ENCODE data around the gene BRF1.

BRF1 gene

DNA sequence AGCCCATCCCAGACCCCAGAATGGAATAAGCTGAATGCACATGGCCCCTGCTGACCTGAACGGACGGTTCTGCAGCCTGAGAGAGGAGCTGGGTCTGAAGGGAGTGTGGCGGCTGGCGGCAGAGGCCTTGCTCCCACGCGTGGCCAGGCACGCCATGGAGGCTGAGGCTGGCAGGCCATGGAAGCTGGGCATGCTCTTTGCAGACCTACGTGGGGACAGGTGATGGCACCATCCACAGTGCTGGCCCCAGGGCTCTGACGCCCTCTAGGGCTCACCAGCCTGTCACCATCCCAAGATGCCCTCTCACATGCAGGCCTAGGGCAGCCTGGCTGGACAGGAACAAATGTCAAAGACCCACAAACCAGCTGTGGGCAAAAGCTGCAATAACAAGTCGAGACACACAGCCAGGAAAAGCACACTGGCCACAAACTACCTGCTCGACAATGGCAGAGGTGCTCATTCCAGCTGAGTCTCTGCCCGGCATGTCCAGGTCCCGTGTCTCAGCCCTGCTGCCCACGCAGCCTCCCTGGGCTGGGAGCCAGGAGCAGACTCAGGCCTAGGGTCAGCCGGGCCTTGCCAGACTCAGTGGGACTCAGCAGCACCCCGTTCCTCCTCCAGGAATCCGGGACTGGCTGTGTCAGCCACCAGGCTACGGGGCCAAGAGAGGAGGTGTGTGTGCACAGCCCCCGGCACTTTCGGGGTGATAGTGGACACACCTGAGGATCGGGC lies 32.8 kb downstream of the BRF1 start:
- Histone ChIP-seq H3K4me3 (ENCODE audit: low read length) (no peak overlapping the region), H3K4me1 (ENCODE audit: control insufficient read depth, insufficient read depth, low read length) (peaks cover 6% of the 10 kb centered on the region), H3K9me3 (replicated peaks; ENCODE audit: low read length) (no peaks in the 10 kb centered on the region), H3K4me2 (ENCODE audit: low read length) (no peak overlapping the region), H3K9ac (ENCODE audit: low read depth, low read length) (no peak overlapping the region), H3K27me3 (ENCODE audit: control insufficient read depth, insufficient read depth, low read length) (no peaks in the 10 kb centered on the region), H3K36me3 (ENCODE audit: insufficient read depth, low read length) (peaks cover 3% of the 10 kb centered on the region)

DNA sequence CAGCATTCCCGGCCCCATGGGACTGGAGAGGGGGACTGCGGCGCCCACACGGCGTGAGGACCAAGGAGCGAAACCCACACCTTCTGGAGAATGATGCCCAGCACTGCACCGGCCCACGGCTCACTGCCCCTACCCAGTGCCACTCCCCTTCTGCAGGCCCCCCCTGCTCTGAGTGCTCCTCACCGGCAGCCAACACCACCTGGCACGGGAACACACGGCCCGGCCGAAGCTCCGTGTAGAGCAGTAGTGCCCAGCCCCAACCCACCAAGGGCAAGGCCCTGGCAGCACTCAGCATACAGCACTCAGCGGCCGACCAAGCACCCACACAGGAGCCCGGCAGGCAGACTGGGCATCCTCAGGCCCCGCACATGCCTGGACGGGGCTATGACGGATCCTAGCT lies 39.0 kb downstream of the BRF1 start:
- Histone ChIP-seq H3K4me2 (ENCODE audit: low read length) (no peak overlapping the region), H3K4me3 (ENCODE audit: low read length) (no peak overlapping the region), H3K36me3 (ENCODE audit: insufficient read depth, low read length) (peaks cover 3% of the 10 kb centered on the region), H3K9ac (ENCODE audit: low read depth, low read length) (no peak overlapping the region), H3K9me3 (replicated peaks; ENCODE audit: low read length) (no peaks in the 10 kb centered on the region), H3K4me1 (ENCODE audit: control insufficient read depth, insufficient read depth, low read length) (no peaks in the 10 kb centered on the region), H3K27me3 (ENCODE audit: control insufficient read depth, insufficient read depth, low read length) (no peaks in the 10 kb centered on the region)

DNA sequence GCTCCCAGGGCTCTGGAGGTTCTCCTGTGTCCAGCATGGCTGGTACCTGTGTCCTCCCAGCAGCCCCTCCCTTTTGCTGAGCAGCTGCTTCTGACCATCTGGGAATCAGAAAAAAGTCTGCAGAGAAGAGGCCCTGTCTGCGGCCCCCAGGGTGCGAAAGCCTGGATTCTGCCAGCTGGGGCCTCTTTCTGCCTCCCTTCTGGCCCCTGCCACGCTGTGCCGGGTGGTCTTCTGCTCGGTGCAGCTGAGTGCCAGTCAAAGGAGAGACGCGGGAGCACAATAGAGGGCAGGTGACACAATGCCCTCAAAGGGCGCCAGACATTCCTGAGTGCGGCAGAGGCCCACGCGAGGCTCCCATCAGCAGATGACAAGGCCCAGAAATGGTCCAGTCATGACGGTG lies 39.8 kb downstream of the BRF1 start:
- H3K9me3 ChIP-seq (replicated peaks; ENCODE audit: low read length): no peaks in the 10 kb centered on the region
- H3K4me3 ChIP-seq (ENCODE audit: low read length): no peak overlapping the region
- no peaks in the 10 kb centered on the region for H3K4me1 ChIP-seq (ENCODE audit: control insufficient read depth, insufficient read depth, low read length)
- peaks cover 2% of the 10 kb centered on the region for H3K36me3 ChIP-seq (ENCODE audit: insufficient read depth, low read length)
- H3K4me2 ChIP-seq (ENCODE audit: low read length): no peak overlapping the region
- no peaks in the 10 kb centered on the region for H3K27me3 ChIP-seq (ENCODE audit: control insufficient read depth, insufficient read depth, low read length)
- no peak overlapping the region for H3K9ac ChIP-seq (ENCODE audit: low read depth, low read length)

DNA sequence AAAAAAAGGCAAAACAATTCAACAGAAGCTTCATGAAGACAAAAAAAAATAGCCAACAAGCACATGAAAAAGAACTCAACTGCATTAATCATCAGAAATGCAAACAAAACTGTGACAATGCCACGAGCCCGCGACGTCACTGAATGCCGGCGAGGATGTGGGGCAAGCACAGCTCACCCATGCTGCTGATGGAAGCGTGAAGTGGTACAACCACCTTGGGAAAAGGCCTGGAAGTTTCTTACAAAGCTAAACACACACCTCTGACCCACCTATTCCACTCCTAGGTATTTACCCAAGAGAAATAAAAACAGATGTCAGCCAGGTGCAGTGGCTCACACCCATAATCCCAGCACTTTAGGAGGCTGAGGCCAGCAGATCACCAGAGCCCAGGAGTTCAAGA lies 42.0 kb downstream of the BRF1 start:
- no peaks in the 10 kb centered on the region for H3K9me3 ChIP-seq (replicated peaks; ENCODE audit: low read length)
- peaks cover 2% of the 10 kb centered on the region for H3K36me3 ChIP-seq (ENCODE audit: insufficient read depth, low read length)
- H3K9ac ChIP-seq (ENCODE audit: low read depth, low read length): no peak overlapping the region
- H3K27me3 ChIP-seq (ENCODE audit: control insufficient read depth, insufficient read depth, low read length): no peaks in the 10 kb centered on the region
- peaks cover 11% of the 10 kb centered on the region for H3K4me1 ChIP-seq (ENCODE audit: control insufficient read depth, insufficient read depth, low read length)
- H3K4me2 ChIP-seq (ENCODE audit: low read length): no peak overlapping the region
- H3K4me3 ChIP-seq (ENCODE audit: low read length): no peak overlapping the region

DNA sequence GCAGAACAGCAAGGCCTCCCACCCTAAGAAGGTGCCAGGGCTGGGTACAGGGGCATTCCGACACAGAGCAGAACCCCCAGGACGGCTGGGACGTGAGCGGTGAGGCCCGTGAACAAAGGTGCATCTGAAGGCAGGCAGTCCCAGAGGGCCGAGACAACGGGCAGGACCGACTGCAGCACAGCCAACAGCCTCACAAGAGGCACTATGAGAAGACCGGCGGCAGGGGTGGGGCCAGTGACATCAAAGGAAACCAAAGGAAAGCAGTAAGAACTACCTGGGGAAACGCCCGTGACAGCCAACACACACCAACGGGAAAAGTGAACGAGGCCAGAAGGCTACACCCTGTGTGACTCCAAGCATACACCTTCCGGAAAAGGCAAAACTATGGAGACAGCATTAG lies 43.3 kb downstream of the BRF1 start:
- no peak overlapping the region for H3K4me2 ChIP-seq (ENCODE audit: low read length)
- H3K36me3 ChIP-seq (ENCODE audit: insufficient read depth, low read length): peaks cover 2% of the 10 kb centered on the region

DNA sequence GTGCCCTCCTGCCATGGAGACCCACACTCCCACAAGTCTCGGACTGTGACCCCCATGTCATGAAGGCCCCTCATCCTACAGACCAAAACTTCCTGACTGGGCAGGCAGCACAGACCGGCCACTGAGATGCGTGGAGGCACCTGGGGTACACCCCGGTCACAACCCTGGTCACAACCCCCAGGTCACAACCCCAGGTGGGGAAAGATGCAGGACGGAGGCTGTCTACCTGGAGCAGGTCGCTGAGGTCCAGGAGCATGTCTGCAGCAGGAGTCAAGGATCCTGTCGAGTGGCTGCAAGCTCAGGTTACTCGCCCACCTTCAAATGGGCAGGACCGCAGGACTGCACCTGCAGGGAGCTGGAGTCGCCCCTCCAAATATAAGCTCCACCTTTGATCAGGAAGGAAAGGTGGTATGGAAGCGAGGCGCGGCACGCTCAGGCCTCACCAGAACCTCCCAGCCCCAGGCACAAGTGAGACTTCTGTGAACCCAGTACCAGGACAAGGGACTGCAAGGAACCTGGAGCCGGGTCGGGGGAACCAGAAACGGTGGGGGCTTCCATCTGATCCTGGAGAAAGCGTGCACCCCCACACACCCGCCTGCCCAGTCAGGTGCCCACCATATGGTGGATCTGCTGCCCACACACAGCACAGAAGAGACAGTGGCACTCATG lies 44.4 kb downstream of the BRF1 start:
- H3K4me2 ChIP-seq (ENCODE audit: low read length): no peak overlapping the region
- H3K4me3 ChIP-seq (ENCODE audit: low read length): no peak overlapping the region
- no peaks in the 10 kb centered on the region for H3K9me3 ChIP-seq (replicated peaks; ENCODE audit: low read length)
- no peaks in the 10 kb centered on the region for H3K27me3 ChIP-seq (ENCODE audit: control insufficient read depth, insufficient read depth, low read length)
- peaks cover 10% of the 10 kb centered on the region for H3K36me3 ChIP-seq (ENCODE audit: insufficient read depth, low read length)
- H3K9ac ChIP-seq (ENCODE audit: low read depth, low read length): no peak overlapping the region
- H3K4me1 ChIP-seq (ENCODE audit: control insufficient read depth, insufficient read depth, low read length): peaks cover 11% of the 10 kb centered on the region

More for the DNA sequence above, 43.3 kb downstream of the BRF1 start:
- H3K4me1 ChIP-seq (ENCODE audit: control insufficient read depth, insufficient read depth, low read length): peaks cover 11% of the 10 kb centered on the region
- no peak overlapping the region for H3K9ac ChIP-seq (ENCODE audit: low read depth, low read length)
- no peaks in the 10 kb centered on the region for H3K27me3 ChIP-seq (ENCODE audit: control insufficient read depth, insufficient read depth, low read length)
- H3K4me3 ChIP-seq (ENCODE audit: low read length): no peak overlapping the region
- no peaks in the 10 kb centered on the region for H3K9me3 ChIP-seq (replicated peaks; ENCODE audit: low read length)

DNA sequence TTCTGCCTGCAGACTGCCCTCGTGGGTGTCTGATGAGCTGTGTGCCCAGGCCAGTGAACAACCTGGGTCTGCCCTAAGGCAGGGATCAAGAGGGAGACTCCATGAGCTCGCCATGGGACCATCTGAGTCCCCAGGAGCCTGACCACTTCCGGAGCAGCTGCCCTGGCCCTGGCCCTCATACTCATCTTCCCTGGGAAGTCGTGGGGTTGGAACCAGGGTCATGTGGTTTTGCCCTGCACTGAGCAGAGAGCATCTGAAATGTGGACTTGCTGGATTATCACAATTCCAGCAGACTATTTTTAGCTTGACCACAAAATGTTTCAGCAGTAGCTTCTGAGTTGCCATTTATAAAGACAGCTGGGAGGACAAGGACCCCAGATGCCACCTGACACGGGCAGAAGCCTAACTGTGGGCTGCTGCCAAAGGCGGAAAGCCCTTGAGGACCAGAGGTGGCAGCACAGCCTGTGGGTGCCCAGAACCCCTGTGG lies 45.7 kb downstream of the BRF1 start:
- H3K36me3 ChIP-seq (ENCODE audit: insufficient read depth, low read length): peaks cover 24% of the 10 kb centered on the region
- H3K4me2 ChIP-seq (ENCODE audit: low read length): no peak overlapping the region
- H3K9ac ChIP-seq (ENCODE audit: low read depth, low read length): no peak overlapping the region

DNA sequence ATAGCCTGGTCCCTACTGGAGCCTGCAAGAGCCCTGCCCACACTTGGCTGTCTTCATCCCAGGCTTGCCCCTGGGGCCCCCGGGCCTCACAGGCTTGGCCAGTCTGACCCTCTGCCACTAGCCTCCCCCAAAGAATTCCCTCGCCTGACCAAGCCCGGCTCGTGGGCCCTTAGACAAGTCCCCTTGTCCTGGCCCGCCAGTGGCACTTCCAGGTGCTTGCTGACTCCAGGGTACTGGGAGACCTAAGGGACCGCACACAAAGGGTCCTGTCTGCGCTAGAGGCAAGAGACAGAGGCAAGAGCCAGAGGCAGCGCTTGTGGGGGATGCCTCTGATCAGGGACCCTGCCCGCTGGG lies 47.5 kb downstream of the BRF1 start:
- H3K4me3 ChIP-seq (ENCODE audit: low read length): no peak overlapping the region
- no peak overlapping the region for H3K9ac ChIP-seq (ENCODE audit: low read depth, low read length)
- no peak overlapping the region for H3K4me2 ChIP-seq (ENCODE audit: low read length)
- no peaks in the 10 kb centered on the region for H3K9me3 ChIP-seq (replicated peaks; ENCODE audit: low read length)
- H3K4me1 ChIP-seq (ENCODE audit: control insufficient read depth, insufficient read depth, low read length): peaks cover 19% of the 10 kb centered on the region
- H3K36me3 ChIP-seq (ENCODE audit: insufficient read depth, low read length): peaks cover 31% of the 10 kb centered on the region
- H3K27me3 ChIP-seq (ENCODE audit: control insufficient read depth, insufficient read depth, low read length): no peaks in the 10 kb centered on the region

More for the DNA sequence above, 45.7 kb downstream of the BRF1 start:
- Histone ChIP-seq H3K4me1 (ENCODE audit: control insufficient read depth, insufficient read depth, low read length) (peaks cover 11% of the 10 kb centered on the region), H3K9me3 (replicated peaks; ENCODE audit: low read length) (no peaks in the 10 kb centered on the region), H3K27me3 (ENCODE audit: control insufficient read depth, insufficient read depth, low read length) (no peaks in the 10 kb centered on the region), H3K4me3 (ENCODE audit: low read length) (no peak overlapping the region)

DNA sequence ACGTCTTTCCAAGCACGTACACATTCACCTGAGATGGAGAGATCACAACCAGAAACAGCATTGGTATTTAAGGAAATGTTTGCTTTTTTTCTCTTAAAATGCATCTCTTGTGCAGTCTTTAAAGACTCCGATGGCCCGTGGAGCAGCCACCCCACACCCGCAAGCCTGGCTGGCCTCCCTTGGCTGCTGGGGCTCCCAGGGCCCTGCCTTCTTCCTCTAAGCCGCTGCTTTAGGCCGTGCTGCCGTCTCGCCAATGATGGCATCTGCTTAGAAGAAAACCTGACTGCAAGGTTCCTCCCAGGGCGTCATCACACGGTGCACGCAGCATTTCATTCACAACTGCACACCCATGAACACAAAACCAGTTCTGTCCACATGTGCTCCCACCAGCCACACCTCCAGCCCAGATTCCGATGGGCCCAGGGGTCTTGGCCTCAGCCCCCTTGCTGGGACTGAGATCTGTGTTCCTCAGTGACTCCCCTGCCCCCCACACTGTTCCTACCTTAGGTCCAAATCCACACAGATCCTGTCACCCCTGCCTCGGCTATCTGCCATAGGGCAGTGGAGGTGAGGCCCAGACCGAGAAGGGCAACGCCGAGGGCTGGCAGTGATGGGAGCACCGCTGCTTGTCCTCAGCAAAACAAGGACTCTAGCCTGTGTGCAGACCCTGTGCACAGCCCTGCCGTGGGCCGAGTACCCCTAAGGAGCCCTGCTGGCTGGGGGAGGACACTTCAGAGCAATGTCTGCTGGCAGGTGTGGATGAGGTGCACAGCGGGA lies 48.1 kb downstream of the BRF1 start:
- peaks cover 31% of the 10 kb centered on the region for H3K36me3 ChIP-seq (ENCODE audit: insufficient read depth, low read length)

DNA sequence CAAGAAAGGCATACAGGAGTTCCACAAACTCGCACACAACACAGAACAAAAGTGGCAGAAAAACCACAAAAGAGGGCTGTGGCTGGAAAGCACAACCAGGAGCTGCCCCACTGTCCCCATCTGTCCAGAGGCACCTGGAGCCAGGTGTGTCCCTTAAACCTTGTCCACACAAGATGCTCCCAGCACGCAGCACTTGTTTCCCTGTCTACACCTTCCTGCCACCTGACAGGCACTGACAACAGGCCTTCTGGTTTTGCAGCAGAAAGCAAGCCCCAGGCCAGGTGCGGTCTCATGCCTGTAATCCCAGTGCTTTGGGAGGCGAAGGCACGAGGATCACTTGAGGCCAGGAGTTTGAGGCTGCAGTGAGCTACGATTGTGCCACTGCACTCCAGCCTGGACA lies 48.9 kb downstream of the BRF1 start:
- Histone ChIP-seq H3K9me3 (replicated peaks; ENCODE audit: low read length) (no peaks in the 10 kb centered on the region), H3K27me3 (ENCODE audit: control insufficient read depth, insufficient read depth, low read length) (no peaks in the 10 kb centered on the region), H3K36me3 (ENCODE audit: insufficient read depth, low read length) (peaks cover 31% of the 10 kb centered on the region), H3K4me1 (ENCODE audit: control insufficient read depth, insufficient read depth, low read length) (peaks cover 27% of the 10 kb centered on the region), H3K9ac (ENCODE audit: low read depth, low read length) (no peak overlapping the region), H3K4me2 (ENCODE audit: low read length) (no peak overlapping the region), H3K4me3 (ENCODE audit: low read length) (no peak overlapping the region)

More for the DNA sequence above, 48.1 kb downstream of the BRF1 start:
- Histone ChIP-seq H3K9ac (ENCODE audit: low read depth, low read length) (no peak overlapping the region), H3K4me2 (ENCODE audit: low read length) (no peak overlapping the region), H3K9me3 (replicated peaks; ENCODE audit: low read length) (no peaks in the 10 kb centered on the region), H3K27me3 (ENCODE audit: control insufficient read depth, insufficient read depth, low read length) (no peaks in the 10 kb centered on the region), H3K4me3 (ENCODE audit: low read length) (no peak overlapping the region), H3K4me1 (ENCODE audit: control insufficient read depth, insufficient read depth, low read length) (peaks cover 24% of the 10 kb centered on the region)

DNA sequence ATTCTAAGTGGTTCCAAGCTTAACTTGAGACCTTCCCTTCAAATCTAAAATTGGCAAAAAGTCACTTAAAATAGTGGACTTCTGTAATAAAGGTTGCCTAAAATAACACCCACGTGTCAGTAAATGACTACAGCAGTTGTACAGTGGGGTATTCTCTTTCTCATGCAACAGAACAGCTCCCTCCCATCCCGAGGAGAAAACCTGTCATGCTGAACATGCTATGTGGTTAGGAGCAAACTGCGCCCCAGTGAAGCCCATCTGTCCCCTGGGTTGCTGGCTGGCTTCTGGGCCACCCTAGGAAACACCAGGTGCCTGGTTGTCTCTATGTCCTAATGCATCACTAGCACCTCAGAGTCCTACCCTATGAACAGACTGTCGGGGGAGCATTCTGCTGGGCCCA lies 49.8 kb downstream of the BRF1 start:
- H3K4me1 ChIP-seq (ENCODE audit: control insufficient read depth, insufficient read depth, low read length): peaks cover 27% of the 10 kb centered on the region
- no peaks in the 10 kb centered on the region for H3K9me3 ChIP-seq (replicated peaks; ENCODE audit: low read length)
- H3K4me2 ChIP-seq (ENCODE audit: low read length): no peak overlapping the region
- H3K4me3 ChIP-seq (ENCODE audit: low read length): no peak overlapping the region
- no peak overlapping the region for H3K9ac ChIP-seq (ENCODE audit: low read depth, low read length)
- H3K36me3 ChIP-seq (ENCODE audit: insufficient read depth, low read length): peaks cover 28% of the 10 kb centered on the region
- no peaks in the 10 kb centered on the region for H3K27me3 ChIP-seq (ENCODE audit: control insufficient read depth, insufficient read depth, low read length)
